IPS-18c (cell line): ENCODE results near the gene COPS9.

Source experiments
- H3K4me3 ChIP-seq: 2 replicates; pipeline ENCODE4 v1.7.0; 2013; ENCODE audit warnings: low read depth, mild to moderate bottlenecking, low read length, moderate library complexity; ENCODE audit not compliant: insufficient read depth
- H3K9me3 ChIP-seq: one replicate; pipeline ENCODE4 v1.6.1; 2013; ENCODE audit warnings: mild to moderate bottlenecking, low read length, moderate library complexity; ENCODE audit not compliant: control insufficient read depth, insufficient read depth

COPS9 gene

DNA sequence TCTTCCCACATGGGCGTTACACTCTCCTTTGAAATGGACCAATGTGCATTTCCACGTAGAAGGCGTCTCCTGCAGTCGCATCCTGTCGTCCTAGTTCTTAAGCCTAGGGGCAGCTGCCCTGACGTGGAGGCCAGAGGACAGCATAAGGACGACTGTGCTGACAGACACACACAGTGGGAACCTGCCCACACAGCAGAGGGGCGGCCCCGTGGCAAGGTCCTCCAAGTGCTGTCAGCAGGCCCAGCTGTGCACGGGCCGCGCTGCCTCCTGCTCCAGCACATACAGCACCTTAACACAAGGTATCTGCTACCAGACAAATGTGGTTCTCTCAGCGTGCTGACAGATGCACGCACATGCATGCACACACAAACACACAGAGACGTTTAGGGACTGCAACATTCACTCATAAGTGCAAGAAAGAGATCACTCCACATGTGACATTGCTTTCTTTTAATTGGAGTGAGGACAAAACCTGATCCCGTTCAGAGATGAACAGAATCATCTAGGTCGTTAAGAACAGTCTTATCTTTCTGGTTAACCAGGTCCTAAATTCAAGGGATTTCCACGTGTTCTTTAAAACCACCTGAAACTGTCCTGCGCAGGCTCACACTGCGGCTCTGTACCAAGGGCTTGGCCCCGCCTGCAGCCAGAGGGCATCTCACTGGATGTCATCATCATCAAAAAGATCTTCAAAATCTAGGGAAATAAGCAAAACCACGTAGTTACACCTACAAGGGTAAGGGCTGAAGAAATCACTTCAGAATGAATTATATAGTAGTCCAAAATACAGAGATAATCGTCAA is 5.5 kb downstream of the COPS9 start:
- H3K9me3 ChIP-seq, result no peaks in the 10 kb centered on the region
- H3K4me3 ChIP-seq, result no peak overlapping the region

DNA sequence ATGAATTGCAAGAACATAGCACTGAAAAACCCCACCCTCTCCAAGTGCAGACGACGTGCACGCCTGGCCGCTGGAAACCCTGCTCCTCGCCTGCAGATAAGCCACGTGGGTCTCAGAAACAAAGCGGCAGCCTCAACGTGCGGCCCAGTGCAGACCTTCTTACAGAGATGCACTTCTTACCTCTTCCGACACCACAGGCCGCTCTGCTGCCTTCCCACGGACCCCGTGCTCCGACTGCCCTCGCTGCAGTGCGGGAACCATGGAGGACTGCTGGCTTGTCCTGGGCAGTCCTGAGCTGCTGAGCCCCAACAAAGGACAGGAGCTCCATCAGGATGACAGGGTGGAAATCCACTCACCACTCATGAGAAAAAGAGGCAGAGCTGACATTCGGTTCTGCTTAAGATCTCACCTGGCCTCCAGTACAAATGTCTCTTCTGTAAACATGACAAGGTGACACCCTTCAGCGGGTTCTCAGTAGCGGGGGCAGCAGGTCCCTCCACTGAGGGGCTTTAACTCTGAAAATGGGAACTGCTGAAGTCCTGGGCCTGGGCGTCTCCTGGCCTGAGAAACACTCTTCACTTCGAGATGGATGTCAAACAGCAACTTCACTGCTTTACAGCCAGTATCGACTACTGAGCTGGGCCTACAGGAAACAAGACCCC is 6.2 kb downstream of the COPS9 start:
- no peak overlapping the region for H3K4me3 ChIP-seq

DNA sequence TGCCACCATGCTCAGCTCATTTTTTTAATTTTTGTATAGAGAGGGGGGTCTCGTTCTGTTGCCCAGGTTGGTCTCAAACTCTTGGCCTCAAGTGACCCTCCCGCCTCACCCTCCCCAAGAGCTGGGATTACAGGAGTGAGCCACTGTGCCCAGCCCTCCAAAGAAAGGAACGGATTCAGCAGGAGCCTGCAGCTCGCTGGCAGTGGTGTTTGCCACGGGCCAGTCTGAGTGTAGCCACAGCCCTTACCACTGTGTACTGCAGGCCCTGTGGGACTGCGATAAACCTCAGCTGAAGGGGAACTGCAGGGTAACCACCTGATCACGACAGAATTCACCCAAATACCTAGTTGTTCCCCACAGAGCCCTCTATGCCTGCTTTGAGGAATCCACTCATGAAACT is 6.8 kb downstream of the COPS9 start:
- H3K9me3 ChIP-seq, result no peaks in the 10 kb centered on the region
- no peak overlapping the region for H3K4me3 ChIP-seq

More for the DNA sequence above, 6.2 kb downstream of the COPS9 start:
- H3K9me3 ChIP-seq, result no peaks in the 10 kb centered on the region

DNA sequence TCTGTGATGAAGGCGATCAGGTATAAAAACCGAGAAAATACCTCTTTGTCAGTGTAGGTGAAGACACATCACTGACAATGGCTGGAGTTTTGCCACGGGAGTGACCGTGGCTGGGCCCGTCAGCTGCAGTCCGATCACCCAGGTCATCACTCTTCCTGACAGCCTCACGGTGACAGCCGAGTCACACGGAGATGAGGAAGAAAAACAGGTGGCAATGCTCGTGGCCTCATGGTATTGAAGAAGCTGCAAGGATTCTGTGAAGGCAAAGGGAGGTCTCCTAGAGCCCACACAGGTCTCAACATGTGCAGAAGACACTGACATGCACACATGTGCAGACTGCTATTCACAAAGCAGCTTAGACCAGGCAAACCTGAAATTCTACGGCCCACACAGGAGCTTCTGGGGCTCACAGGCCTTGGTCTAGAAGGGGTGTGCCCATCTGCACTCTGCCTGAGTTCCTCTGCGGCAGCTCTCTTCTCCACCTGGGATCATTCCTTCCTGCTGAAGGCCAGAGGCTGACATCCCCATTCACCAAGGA is 7.4 kb downstream of the COPS9 start:
- no peak overlapping the region for H3K4me3 ChIP-seq
- H3K9me3 ChIP-seq, result no peaks in the 10 kb centered on the region

DNA sequence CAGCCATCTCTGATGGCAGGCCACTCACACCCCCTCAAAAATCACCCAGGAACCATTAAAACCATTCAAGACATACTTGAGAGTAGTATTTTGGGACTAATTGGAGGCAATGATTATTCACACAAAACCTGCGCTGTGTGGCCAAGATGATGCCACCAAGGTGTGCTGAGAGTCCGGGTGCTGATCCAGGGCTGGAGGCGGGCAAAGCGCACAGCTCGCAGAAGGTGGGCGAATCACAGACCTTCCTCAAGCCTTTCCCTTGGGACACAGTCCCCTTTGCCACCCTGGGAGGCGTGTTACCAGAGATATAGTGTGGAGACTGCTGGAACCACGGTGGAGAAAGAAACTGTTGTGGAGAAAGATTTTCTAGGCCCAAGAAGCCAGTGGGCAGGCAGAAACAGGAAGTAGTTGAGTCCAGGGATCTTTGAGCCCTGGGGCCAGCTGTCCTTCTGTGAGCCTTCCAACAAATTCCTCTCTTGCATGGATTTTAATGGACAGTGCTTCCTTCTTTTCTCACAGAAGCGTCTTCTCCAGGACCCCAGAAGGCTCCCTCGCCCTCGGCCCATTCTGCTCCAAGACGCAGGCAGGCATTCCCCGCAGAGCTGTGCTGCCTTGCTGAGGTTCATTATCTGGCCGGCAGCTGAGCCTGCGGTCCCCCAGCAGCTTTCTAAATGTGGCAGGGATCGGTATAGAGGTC is 8.0 kb downstream of the COPS9 start:
- Histone ChIP-seq H3K9me3 (no peaks in the 10 kb centered on the region), H3K4me3 (no peak overlapping the region)

DNA sequence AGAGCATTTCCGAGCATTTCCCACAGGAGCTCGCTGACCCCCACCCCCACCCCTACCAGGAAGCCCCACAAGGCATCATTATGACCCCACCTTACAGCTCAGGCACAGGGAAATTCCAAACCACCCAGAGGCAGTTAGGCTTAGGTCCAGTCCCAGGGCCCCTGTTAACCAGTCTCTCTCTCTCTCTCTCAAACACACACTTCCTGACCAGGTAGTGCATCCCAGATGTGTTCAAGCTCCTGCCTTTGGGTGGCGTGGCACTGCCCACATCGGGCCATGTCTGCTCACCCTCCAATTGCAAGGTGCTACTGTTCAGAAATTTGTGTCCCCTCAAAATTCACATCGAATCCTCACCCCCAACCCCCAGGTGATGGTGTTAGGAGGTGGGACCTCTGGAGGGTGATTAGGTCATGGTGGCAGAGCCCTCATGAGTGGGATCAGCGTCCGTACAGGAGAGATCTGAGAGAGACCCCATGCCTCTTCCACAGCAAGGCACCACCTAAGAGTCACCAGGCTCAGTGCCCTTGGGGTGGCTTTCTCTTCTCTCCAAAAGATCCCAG is 8.8 kb downstream of the COPS9 start:
- Histone ChIP-seq H3K4me3 (no peak overlapping the region), H3K9me3 (no peaks in the 10 kb centered on the region)

DNA sequence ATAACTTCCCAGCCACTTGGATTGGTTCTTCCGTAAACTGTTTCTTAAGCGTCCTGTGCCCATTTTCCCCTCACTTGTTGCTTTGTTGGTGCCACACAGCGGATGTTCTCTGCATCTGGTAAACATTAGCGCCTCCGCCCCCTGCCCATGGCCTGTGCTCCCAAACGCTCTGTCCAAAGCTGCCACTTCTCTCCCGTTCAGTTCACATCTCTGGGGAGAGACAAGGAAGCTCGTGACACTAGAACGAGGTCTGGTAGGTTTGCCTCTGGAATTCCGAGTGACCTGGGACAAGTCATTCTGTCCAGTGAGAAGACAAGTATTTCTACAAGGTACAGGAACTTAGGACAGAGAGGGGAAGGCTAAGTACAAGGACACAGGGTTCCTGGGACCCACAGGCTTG is 9.4 kb downstream of the COPS9 start:
- no peaks in the 10 kb centered on the region for H3K9me3 ChIP-seq
- no peak overlapping the region for H3K4me3 ChIP-seq

DNA sequence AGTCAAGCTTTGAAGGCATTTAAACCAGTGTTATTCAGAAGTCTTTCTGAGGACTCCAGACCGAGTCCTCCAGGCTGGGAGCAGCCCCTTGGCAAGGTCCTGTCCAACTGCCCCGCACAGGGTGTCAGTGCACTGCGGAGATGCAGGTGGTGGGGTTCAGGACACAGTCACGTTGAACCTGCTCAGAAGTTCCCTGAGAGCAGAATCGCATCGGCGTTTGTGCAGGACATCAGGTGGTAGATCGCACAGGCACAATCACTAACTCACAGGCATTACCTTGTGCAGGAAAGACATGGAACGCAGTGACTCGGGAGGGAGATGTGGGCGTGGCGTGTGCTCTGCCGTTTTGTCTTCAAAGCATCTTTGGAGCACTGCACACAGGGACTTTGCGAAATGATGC is 10.4 kb downstream of the COPS9 start:
- Histone ChIP-seq H3K4me3 (no peak overlapping the region), H3K9me3 (no peaks in the 10 kb centered on the region)

DNA sequence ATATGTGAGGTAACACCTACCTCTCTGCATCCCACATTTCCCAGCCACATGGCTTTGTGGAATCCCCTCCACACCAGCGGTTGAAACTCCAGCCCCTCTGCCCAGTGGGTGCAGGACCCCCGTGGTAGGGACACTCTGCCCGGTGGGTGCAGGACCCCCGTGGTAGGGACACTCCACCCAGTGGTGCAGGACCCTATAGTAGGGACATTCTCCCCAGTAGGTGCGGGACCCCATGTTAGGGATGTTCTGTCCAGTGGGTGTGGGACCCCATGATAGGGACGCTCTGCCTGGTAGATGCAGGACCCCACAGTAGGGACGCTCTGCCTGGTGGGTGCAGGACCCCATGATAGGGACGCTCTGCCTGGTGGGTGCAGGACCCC is 11.5 kb downstream of the COPS9 start:
- Histone ChIP-seq H3K9me3 (no peaks in the 10 kb centered on the region), H3K4me3 (no peak overlapping the region)

DNA sequence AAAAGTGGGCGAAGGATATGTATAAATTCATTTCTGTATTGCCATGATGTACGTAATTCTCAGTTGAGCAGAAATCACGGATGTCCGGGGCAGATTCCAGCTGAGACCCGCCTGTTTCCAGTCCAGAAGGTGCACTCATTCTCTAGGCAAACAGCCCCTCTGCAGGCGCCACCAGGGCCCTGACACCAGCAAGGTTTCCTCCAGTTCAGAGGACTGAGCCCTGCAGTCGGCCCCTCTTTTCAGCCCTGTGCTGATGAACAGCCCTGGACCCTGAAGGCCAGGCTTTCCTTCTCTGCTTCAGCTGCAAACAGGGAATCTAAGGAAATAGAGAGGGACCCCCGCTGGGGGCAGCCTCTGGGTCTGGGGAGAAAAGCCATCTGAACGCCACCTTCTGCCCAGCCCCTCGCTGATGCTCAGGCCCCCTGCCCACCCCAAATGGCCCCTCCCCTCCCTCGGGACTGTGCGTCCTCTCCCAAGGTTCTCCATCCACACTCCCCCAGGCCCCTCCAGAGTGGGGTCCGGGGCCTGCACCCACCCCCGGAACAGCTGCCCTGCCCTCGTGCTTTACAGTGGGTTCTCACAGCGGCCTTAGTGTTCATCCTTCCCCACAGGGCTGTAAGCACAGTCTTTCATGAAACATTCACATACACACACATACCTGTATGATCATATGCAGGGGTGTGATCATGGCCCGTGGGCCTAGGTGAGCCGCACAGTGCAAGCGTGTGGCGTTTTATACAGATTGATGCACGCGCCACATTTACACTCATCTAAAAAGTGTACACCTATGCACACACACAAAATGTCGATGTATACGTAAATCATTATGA is 12.1 kb downstream of the COPS9 start:
- Histone ChIP-seq H3K9me3 (no peaks in the 10 kb centered on the region), H3K4me3 (no peak overlapping the region)

DNA sequence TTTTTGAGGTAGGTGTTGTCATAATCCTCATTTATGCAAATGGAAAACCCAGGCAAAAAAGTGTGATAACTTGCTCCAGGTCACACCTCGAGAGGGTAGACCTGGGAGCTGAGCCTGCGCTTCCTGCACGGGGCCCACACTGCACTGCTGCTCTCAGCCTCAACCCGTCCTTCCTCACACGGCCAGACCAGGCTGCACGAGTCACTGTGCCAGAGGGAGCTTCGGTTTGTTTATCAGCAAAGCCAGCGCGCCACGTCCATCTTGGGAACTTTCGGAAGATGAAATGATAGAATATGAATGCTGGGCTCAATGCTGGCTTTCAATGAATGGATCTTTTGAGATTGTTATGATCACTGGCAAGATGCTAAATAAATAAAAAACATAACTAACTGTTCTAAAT is 14.4 kb downstream of the COPS9 start:
- H3K9me3 ChIP-seq, result no peaks in the 10 kb centered on the region

DNA sequence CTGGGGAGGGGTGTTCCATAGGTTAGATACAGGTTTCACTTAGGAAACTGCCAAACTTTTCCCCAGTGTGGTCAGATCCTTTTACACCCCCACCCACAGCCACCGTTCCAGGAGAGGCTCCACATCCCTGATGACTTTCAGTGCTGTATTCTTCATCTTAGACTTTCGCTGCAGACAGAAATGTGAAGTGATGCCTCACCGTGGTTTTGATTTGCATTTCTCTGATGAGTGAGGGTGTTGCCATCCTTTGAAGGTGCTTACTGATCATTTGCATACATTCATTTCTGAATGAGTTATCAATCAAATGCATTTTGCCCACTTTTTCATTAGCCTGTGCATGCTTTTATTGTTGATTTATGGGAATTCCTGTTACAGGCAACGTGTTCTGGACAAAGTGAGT is 14.9 kb downstream of the COPS9 start:
- H3K4me3 ChIP-seq, result no peak overlapping the region
- H3K9me3 ChIP-seq, result no peaks in the 10 kb centered on the region

More for the DNA sequence above, 14.4 kb downstream of the COPS9 start:
- no peak overlapping the region for H3K4me3 ChIP-seq

DNA sequence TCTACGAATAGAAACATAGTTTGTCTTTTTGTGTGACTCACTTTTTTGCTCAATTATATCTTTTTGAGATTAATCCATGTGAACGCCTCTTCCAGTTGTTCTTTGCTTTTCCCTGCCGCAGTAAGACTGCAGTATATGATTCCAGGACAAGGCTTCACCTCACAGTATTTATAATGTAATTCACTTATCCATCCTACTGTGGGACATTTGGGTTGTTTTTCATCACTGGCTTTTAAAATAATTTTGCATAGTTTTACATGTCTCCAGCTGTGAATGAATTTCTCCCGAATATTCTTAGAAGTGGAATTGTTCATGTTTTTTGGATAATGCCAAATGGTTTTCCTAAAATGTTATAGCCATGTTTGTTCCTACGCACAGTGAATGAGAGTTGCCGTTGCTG is 21.9 kb downstream of the COPS9 start:
- H3K4me3 ChIP-seq, result no peak overlapping the region
- no peaks in the 10 kb centered on the region for H3K9me3 ChIP-seq

DNA sequence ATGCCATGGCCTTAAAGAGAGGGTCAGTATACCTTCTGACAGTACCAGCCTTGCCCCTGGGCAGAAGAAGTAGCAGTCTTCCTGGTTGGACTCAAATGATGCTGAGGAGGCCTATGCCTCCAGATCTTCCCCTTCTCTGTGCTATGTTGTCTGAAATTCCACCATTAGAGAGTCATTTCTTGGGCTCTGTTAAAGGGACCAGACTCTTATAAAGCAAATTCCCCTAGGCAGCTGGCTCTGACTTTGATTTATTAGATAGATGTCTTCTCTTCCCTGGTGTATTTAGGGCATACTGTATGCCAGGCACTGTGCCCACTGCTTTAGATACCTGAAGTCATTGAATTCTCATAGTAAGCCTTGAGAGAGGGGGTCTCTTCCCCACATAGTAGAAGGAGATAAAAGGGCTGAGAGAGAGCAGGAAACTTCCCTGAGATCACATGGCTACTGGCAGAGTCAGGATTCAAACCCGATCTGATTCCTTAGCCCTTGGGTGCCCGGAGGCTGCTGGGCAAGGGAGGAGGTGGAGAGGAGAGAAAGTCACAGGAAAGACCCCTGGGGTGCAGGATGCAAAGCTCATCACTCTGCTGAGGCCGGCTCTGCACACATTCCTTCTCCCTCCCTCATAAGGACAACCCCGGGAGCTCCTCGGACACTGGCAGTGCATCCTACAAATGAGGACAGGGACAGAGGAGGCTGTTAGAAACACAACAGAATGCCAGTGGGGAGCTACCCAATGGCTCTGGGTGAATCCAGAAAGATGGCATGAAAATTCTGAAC is 23.0 kb downstream of the COPS9 start:
- H3K4me3 ChIP-seq, result no peak overlapping the region

DNA sequence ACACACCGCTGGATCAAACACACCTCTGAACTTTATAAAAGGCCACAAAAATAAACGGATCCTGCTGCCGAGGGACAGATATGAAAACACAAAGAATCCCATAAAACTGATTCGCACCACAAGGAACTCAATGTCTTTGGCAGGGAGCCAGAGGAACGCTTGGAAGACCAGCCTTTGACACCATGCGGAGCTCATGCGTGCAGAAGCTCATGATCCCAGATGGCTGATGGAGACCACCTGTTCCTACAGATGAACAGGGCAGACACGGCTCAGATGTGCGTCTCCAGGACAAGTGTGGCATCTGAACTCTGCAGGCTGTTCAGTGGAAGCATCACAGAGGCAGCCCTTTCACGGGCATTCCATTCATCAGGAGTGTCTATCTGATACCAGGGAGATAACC is 24.9 kb downstream of the COPS9 start:
- no peak overlapping the region for H3K4me3 ChIP-seq
- no peaks in the 10 kb centered on the region for H3K9me3 ChIP-seq

More for the DNA sequence above, 23.0 kb downstream of the COPS9 start:
- H3K9me3 ChIP-seq, result no peaks in the 10 kb centered on the region

DNA sequence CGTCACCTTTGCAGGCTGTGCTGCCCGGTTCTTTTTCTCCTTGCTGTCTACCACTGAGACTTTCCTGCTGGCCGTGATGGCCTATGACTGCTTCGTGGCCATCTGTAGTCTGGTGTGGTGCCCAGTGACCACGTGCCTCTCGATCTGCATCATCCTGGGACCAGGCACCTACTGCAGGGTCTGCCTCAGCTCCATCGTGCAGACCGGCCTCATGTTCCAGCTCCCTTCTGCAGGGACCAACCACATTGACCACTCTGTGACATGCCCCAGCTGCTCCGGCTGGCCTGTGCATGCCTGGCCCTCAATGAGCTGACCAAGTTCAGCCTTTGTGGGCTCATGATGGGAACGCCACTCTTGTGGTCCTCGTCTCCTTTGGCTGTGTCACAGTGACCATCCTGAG is 26.7 kb downstream of the COPS9 start:
- no peaks in the 10 kb centered on the region for H3K9me3 ChIP-seq

More for the DNA sequence above, 26.7 kb downstream of the COPS9 start:
- no peak overlapping the region for H3K4me3 ChIP-seq
